Muscle layer of duodenum (tissue), 2 donors: ENCODE data around the gene ALDH2.
"Not testable (repeated sequence)": the region's sequence is repeated elsewhere in the genome, so short reads cannot be mapped to it uniquely, and the experiment has no call there.

Source experiments
- H3K27ac ChIP-seq: one replicate; pipeline ENCODE4 v1.7.0; 2013; ENCODE audit warnings: mild to moderate bottlenecking, low read length
- H3K27me3 ChIP-seq: one replicate; pipeline ENCODE4 v1.7.0; 2013; ENCODE audit warnings: low read depth, mild to moderate bottlenecking, control low read depth, low read length
- H3K36me3 ChIP-seq, 2 donors: one replicate each; pipeline ENCODE4 v1.7.0; 2013; ENCODE audit warnings: low read length in 2 of 2, control low read depth in 1 of 2, mild to moderate bottlenecking in 1 of 2; ENCODE audit not compliant: insufficient read depth in 2 of 2, control insufficient read depth in 1 of 2
- H3K4me1 ChIP-seq, 2 donors: one replicate each; pipeline ENCODE4 v1.7.0; 2013; ENCODE audit warnings: low read length in 2 of 2, mild to moderate bottlenecking in 2 of 2, control low read depth in 1 of 2, moderate library complexity in 1 of 2; ENCODE audit not compliant: insufficient read depth in 2 of 2, control insufficient read depth in 1 of 2
- H3K4me3 ChIP-seq, 2 donors: one replicate each; pipeline ENCODE4 v1.7.0; 2013; ENCODE audit warnings: low read length in 2 of 2, low read depth in 1 of 2, mild to moderate bottlenecking in 1 of 2
- H3K9me3 ChIP-seq, 2 donors: one replicate each; pipeline ENCODE4 v1.7.0; 2013; ENCODE audit warnings: low read length in 2 of 2, control low read depth in 1 of 2, mild to moderate bottlenecking in 1 of 2; ENCODE audit not compliant: control insufficient read depth in 1 of 2
- donor health status: healthy.

ALDH2 gene

GRCh38 chr12:111829635-111830034 lies 62.9 kb downstream of the ALDH2 start:
- not testable (repeated sequence) for H3K4me3 ChIP-seq, H3K27me3 ChIP-seq, H3K36me3 ChIP-seq, H3K9me3 ChIP-seq, H3K27ac ChIP-seq, H3K4me1 ChIP-seq

- H3K9me3 ChIP-seq, H3K4me1 ChIP-seq, H3K4me3 ChIP-seq, H3K27ac ChIP-seq, H3K27me3 ChIP-seq: not testable (repeated sequence)
- H3K36me3 ChIP-seq: peaks cover 0 to 11% of the 10 kb centered on the region in 2 donors
Measured at GRCh38 chr12:111834740-111835386, 68.1 kb downstream of the ALDH2 start.

- Histone ChIP-seq H3K4me1 (peaks cover 0 to 11% of the 10 kb centered on the region in 2 donors), H3K36me3 (peaks cover 0 to 11% of the 10 kb centered on the region in 2 donors)
- not testable (repeated sequence) for H3K4me3 ChIP-seq, H3K27me3 ChIP-seq, H3K27ac ChIP-seq, H3K9me3 ChIP-seq
Measured at GRCh38 chr12:111835531-111836181, 68.9 kb downstream of the ALDH2 start.

- H3K27me3 ChIP-seq: no peaks in the 10 kb centered on the region
- peaks cover 0 to 25% of the 10 kb centered on the region in 2 donors for H3K4me1 ChIP-seq
- no peaks in the 10 kb centered on the region for H3K9me3 ChIP-seq
- no peak overlapping the region for H3K27ac ChIP-seq
- peaks cover 0 to 11% of the 10 kb centered on the region in 2 donors for H3K36me3 ChIP-seq
- no peak overlapping the region for H3K4me3 ChIP-seq
Measured at GRCh38 chr12:111838353-111838752, 71.6 kb downstream of the ALDH2 start.

- Histone ChIP-seq H3K4me1 (peaks cover 5 to 47% of the 10 kb centered on the region in 2 donors), H3K27me3 (no peaks in the 10 kb centered on the region), H3K27ac (peak overlapping the region; percentile 95), H3K36me3 (peaks cover 3 to 11% of the 10 kb centered on the region in 2 donors), H3K4me3 (peak overlapping the region; percentile 94 to 99), H3K9me3 (no peaks in the 10 kb centered on the region)
Measured at GRCh38 chr12:111840807-111841206, 74.1 kb downstream of the ALDH2 start.

GRCh38 chr12:111841236-111841749 lies 74.6 kb downstream of the ALDH2 start:
- Histone ChIP-seq H3K4me3 (peak overlapping the region; percentile 94 to 99), H3K4me1 (peaks cover 5 to 47% of the 10 kb centered on the region in 2 donors), H3K27ac (peak overlapping the region; percentile 95), H3K36me3 (peaks cover 3 to 11% of the 10 kb centered on the region in 2 donors), H3K27me3 (no peaks in the 10 kb centered on the region), H3K9me3 (no peaks in the 10 kb centered on the region)

- Histone ChIP-seq H3K27ac (peak within 1 kb of the TSS; percentile 95), H3K27me3 (no peaks in the 10 kb centered on the region), H3K36me3 (peaks cover 3 to 11% of the 10 kb centered on the region in 2 donors), H3K4me3 (peak within 1 kb of the TSS; percentile 94 to 99), H3K4me1 (peaks cover 5 to 47% of the 10 kb centered on the region in 2 donors), H3K9me3 (no peaks in the 10 kb centered on the region)
Measured at GRCh38 chr12:111841750-111842555, 75.2 kb downstream of the ALDH2 start, which contains the start of gene MAPKAPK5. TSS of gene MAPKAPK5 (plus strand) at chr12:111842228. CDS start at chr12:111842734, 506 bp downstream.

- Histone ChIP-seq H3K27ac (peak overlapping the region; percentile 74), H3K4me1 (peaks cover 5 to 47% of the 10 kb centered on the region in 2 donors), H3K4me3 (peak overlapping the region; percentile 94 to 99), H3K36me3 (peaks cover 3 to 11% of the 10 kb centered on the region in 2 donors), H3K9me3 (no peaks in the 10 kb centered on the region), H3K27me3 (no peaks in the 10 kb centered on the region)
Measured at GRCh38 chr12:111842556-111843396, 76.0 kb downstream of the ALDH2 start.

GRCh38 chr12:111846016-111846415 lies 79.3 kb downstream of the ALDH2 start:
- no peak overlapping the region for H3K27ac ChIP-seq
- peaks cover 5 to 33% of the 10 kb centered on the region in 2 donors for H3K4me1 ChIP-seq
- H3K27me3 ChIP-seq: no peaks in the 10 kb centered on the region
- H3K4me3 ChIP-seq: no peak overlapping the region
- H3K9me3 ChIP-seq: peaks cover 0 to 4% of the 10 kb centered on the region in 2 donors
- H3K36me3 ChIP-seq: peaks cover 3 to 7% of the 10 kb centered on the region in 2 donors

- Histone ChIP-seq H3K9me3 (peaks cover 0 to 4% of the 10 kb centered on the region in 2 donors), H3K27ac (no peak overlapping the region), H3K4me1 (peaks cover 0 to under 1% of the 10 kb centered on the region in 2 donors), H3K27me3 (no peaks in the 10 kb centered on the region), H3K36me3 (peaks cover 0 to 7% of the 10 kb centered on the region in 2 donors), H3K4me3 (no peak overlapping the region)
Measured at GRCh38 chr12:111850526-111850925, 83.8 kb downstream of the ALDH2 start.
